ENCODE results near the gene ABCF2.

ABCF2 gene

DNA sequence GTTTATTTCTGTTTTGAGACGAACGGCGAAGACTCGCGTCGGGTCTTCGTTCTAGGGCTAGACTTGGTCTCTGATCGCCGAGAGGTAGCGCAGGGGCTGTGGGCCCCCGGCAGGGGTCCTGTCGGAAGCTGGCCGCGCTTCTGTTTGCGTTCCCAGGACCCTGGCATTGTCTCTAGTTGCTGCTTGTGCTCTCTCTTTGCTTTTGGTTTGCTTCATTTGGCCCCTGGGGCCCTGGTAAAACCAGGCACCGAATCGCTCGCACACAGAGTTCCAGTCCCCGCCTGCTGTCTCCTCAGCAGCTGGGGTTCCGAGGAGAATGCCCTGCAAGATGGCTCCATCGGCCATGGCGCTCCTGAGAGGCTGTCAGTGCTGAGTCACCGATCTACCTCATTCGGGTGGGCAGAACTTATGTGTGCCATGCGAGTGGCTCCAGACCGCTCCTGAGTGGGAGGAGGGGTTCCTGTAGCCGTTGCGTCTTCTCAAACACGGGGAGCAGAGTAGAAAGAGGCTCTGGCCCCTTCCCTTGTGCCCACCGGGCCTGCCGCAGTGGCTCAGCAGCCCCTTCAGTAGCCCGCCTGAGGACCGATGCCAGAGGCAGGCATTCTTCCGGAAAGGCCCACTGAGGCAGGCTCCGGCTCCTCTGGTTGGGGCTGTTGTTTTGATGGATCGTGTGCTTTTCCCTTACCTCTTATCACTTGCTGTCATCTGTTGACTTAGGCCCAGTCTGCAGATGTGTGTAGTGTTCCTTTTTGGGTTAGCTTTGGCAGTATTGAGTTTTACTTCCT is 6.1 kb upstream of the ABCF2 start:
- peak overlapping the region; percentile 100 for H3K4me3 Mint-ChIP-seq
- peak overlapping the region; percentile 98 for H3K27ac Mint-ChIP-seq
- H3K36me3 Mint-ChIP-seq, result peaks cover 24% of the 10 kb centered on the region
- H3K4me1 Mint-ChIP-seq, result peaks cover 37% of the 10 kb centered on the region
- peaks cover 19% of the 10 kb centered on the region for H3K27me3 Mint-ChIP-seq
- CTCF ChIA-PET, result interaction anchor here (0.8 to 4.3 kb wide), 4 partner anchors 11 to 270 kb away, joined by 3 to 39 read pairs (median 4); no protein-coding TSS in a partner anchor
- peak; percentile 78 for DNase-seq
- H3K9me3 Mint-ChIP-seq, result no peaks in the 10 kb centered on the region

DNA sequence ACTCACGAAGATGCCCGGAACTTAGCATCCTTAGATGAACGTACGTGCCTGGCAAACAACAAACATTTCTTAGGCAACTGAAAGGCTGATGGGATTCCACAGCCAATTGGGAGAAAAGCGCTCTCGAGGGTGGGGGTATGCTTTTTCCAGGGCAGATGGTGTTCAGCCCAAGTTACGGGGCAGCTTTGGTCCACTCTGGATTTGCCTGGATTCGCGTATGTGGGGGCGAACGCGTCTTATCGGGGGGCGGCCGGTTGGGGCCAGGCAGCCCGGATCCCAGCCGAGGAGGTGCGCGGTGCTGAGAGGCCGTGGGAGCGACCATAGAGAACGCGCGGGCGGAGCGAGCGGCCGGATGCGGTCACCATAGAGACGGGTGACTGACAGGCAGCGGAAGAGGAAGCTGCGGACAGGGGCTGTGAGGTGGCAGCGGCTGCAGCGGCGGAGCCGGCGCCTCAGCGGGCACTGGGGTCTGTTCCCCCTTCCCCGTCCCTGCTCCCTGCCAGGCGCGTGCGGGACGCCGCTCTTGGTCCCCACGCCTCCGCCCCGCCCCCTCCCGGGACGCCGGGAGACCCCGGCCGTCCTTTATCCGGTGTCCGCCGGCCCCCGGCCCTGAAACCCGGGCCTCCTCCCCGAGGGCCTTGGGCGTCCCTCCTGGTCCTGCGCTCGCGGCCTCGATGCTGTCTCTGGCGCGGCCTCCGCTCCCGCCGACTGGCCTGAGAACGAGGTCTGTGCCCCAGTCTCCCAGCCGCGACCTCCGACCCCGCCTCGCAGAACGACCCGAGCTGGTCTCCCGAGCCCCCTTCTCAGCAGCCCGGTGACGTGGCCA is 5.3 kb upstream of the ABCF2 start, which contains the start of gene CHPF2:
Gene CHPF2 (plus strand): TSS at position 393 of the 826 bp plus-strand sequence. CDS start 1,529 bp downstream, outside the sequence.
- H3K4me1 Mint-ChIP-seq, result peaks cover 44% of the 10 kb centered on the region
- CTCF ChIA-PET, result interaction anchor here (0.8 to 4.3 kb wide), 4 partner anchors 11 to 270 kb away, joined by 3 to 39 read pairs (median 4); no protein-coding TSS in a partner anchor
- H3K36me3 Mint-ChIP-seq, result peaks cover 24% of the 10 kb centered on the region
- H3K27me3 Mint-ChIP-seq, result peaks cover 19% of the 10 kb centered on the region
- H3K9me3 Mint-ChIP-seq, result no peaks in the 10 kb centered on the region
- H3K4me3 Mint-ChIP-seq, result peak within 1 kb of the TSS; percentile 100
- DNase-seq, result peak; percentile 95
- peak within 1 kb of the TSS; percentile 98 for H3K27ac Mint-ChIP-seq

- peaks cover 18% of the 10 kb centered on the region for H3K36me3 Mint-ChIP-seq
- peak overlapping the region; percentile 100 for H3K4me3 Mint-ChIP-seq
Measured at GRCh38 chr7:151231080-151231479, 4.1 kb upstream of the ABCF2 start.

GRCh38 chr7:151229249-151229648 is 2.2 kb upstream of the ABCF2 start:
- Mint-ChIP-seq H3K4me1 (peaks cover 59% of the 10 kb centered on the region), H3K27ac (no peak overlapping the region), H3K36me3 (peaks cover 23% of the 10 kb centered on the region), H3K9me3 (no peaks in the 10 kb centered on the region), H3K4me3 (no peak overlapping the region), H3K27me3 (peaks cover 19% of the 10 kb centered on the region)
- CTCF ChIA-PET, result interaction anchor here (2.9 kb wide), 1 partner anchor 15 kb away, joined by 16 read pairs; no protein-coding TSS in a partner anchor
- no peak for DNase-seq

More at GRCh38 chr7:151231080-151231479, 4.1 kb upstream of the ABCF2 start:
- DNase-seq, result no peak
- Mint-ChIP-seq H3K9me3 (no peaks in the 10 kb centered on the region), H3K4me1 (peaks cover 56% of the 10 kb centered on the region), H3K27ac (no peak overlapping the region), H3K27me3 (peaks cover 19% of the 10 kb centered on the region)
- CTCF ChIA-PET, result interaction anchor here (1.5 kb wide), 1 partner anchor 13 kb away, joined by 5 read pairs; no protein-coding TSS in a partner anchor

- Mint-ChIP-seq H3K4me3 (peak overlapping the region; percentile 97), H3K36me3 (peaks cover 26% of the 10 kb centered on the region)
- CTCF ChIA-PET, result interaction anchor here (0.9 to 2.9 kb wide), 3 partner anchors 11 to 59 kb away, joined by 3 to 16 read pairs (median 3); no protein-coding TSS in a partner anchor
Measured at GRCh38 chr7:151228024-151228866, 1.2 kb upstream of the ABCF2 start.

GRCh38 chr7:151226560-151226874 is 488 bp downstream of the ABCF2 start:
- CTCF ChIA-PET, result interaction anchor here (0.6 to 2.9 kb wide), 3 partner anchors 18 to 116 kb away, joined by 3 to 16 read pairs (median 3); no protein-coding TSS in a partner anchor
- no peak for DNase-seq
- H3K36me3 Mint-ChIP-seq, result peaks cover 32% of the 10 kb centered on the region
- H3K4me3 Mint-ChIP-seq, result peak overlapping the region; percentile 97
- H3K27ac Mint-ChIP-seq, result peak overlapping the region; percentile 89
- no peaks in the 10 kb centered on the region for H3K9me3 Mint-ChIP-seq
- peaks cover 11% of the 10 kb centered on the region for H3K27me3 Mint-ChIP-seq
- peaks cover 40% of the 10 kb centered on the region for H3K4me1 Mint-ChIP-seq

More at GRCh38 chr7:151228024-151228866, 1.2 kb upstream of the ABCF2 start:
- no peaks in the 10 kb centered on the region for H3K9me3 Mint-ChIP-seq
- H3K27ac Mint-ChIP-seq, result peak overlapping the region; percentile 89
- H3K27me3 Mint-ChIP-seq, result peaks cover 19% of the 10 kb centered on the region
- no peak for DNase-seq
- peaks cover 50% of the 10 kb centered on the region for H3K4me1 Mint-ChIP-seq

GRCh38 chr7:151225948-151226510 is 976 bp downstream of the ABCF2 start:
- Mint-ChIP-seq H3K4me3 (peak overlapping the region; percentile 97), H3K27ac (peak overlapping the region; percentile 89), H3K27me3 (peaks cover 11% of the 10 kb centered on the region), H3K36me3 (peaks cover 33% of the 10 kb centered on the region), H3K4me1 (peaks cover 35% of the 10 kb centered on the region), H3K9me3 (no peaks in the 10 kb centered on the region)
- CTCF ChIA-PET, result interaction anchor here (1.7 to 1.8 kb wide), 2 partner anchors 18 to 57 kb away, joined by 3 to 17 read pairs; no protein-coding TSS in a partner anchor
- no peak for DNase-seq

- Mint-ChIP-seq H3K27me3 (no peaks in the 10 kb centered on the region), H3K4me1 (peaks cover 35% of the 10 kb centered on the region), H3K27ac (no peak overlapping the region), H3K4me3 (no peak overlapping the region), H3K9me3 (no peaks in the 10 kb centered on the region), H3K36me3 (peaks cover 44% of the 10 kb centered on the region)
- CTCF ChIA-PET, result no interaction called here
- DNase-seq, result no peak
Measured at GRCh38 chr7:151223728-151224127, 3.3 kb downstream of the ABCF2 start.

GRCh38 chr7:151218170-151218569 is 8.8 kb downstream of the ABCF2 start:
- Mint-ChIP-seq H3K9me3 (no peaks in the 10 kb centered on the region), H3K27me3 (no peaks in the 10 kb centered on the region), H3K4me3 (no peak overlapping the region), H3K27ac (no peak overlapping the region), H3K36me3 (peaks cover 53% of the 10 kb centered on the region), H3K4me1 (no peaks in the 10 kb centered on the region)
- CTCF ChIA-PET, result interaction anchor here (1.0 kb wide), 1 partner anchor 55 kb away, joined by 4 read pairs; no protein-coding TSS in a partner anchor
- DNase-seq, result no peak

- Mint-ChIP-seq H3K4me3 (no peak overlapping the region), H3K27me3 (no peaks in the 10 kb centered on the region), H3K9me3 (no peaks in the 10 kb centered on the region), H3K36me3 (peaks cover 44% of the 10 kb centered on the region), H3K27ac (no peak overlapping the region), H3K4me1 (no peaks in the 10 kb centered on the region)
- DNase-seq, result no peak
- CTCF ChIA-PET, result interaction anchor here (1.5 kb wide), 1 partner anchor 29 kb away, joined by 3 read pairs; no protein-coding TSS in a partner anchor
Measured at GRCh38 chr7:151215396-151215795, 11.6 kb downstream of the ABCF2 start.

- Mint-ChIP-seq H3K4me1 (no peaks in the 10 kb centered on the region), H3K9me3 (no peaks in the 10 kb centered on the region), H3K36me3 (peaks cover 35% of the 10 kb centered on the region), H3K27me3 (peaks cover 2% of the 10 kb centered on the region), H3K27ac (no peak overlapping the region), H3K4me3 (no peak overlapping the region)
- CTCF ChIA-PET, result no interaction called here
- DNase-seq, result no peak
Measured at GRCh38 chr7:151213826-151214225, 13.2 kb downstream of the ABCF2 start.

DNA sequence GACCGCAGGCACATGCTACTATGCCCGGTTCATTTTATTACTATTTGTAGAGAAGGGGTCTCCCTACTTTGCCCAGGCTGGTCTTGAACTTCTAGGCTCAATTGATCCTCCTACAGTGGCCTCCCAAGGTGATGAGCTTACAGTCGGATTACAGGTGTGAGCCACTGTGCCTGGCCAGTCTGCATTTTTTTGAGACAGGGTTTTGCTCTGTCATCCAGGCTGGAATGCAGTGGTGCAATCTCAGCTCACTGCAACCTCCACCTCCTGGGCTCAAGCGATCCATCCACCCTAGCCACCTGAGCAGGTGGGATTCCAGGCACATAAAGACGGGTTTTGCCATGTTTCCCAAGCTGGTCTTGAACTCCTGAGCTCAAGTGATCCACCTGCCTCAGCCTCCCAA is 14.4 kb downstream of the ABCF2 start:
- H3K27ac Mint-ChIP-seq, result no peak overlapping the region
- H3K27me3 Mint-ChIP-seq, result peaks cover 3% of the 10 kb centered on the region
- H3K9me3 Mint-ChIP-seq, result no peaks in the 10 kb centered on the region
- peaks cover 23% of the 10 kb centered on the region for H3K36me3 Mint-ChIP-seq
- no peak overlapping the region for H3K4me3 Mint-ChIP-seq
- H3K4me1 Mint-ChIP-seq, result peaks cover 8% of the 10 kb centered on the region
- CTCF ChIA-PET, result interaction anchor here (1.3 kb wide), 1 partner anchor 32 kb away, joined by 5 read pairs; no protein-coding TSS in a partner anchor
- no peak for DNase-seq

DNA sequence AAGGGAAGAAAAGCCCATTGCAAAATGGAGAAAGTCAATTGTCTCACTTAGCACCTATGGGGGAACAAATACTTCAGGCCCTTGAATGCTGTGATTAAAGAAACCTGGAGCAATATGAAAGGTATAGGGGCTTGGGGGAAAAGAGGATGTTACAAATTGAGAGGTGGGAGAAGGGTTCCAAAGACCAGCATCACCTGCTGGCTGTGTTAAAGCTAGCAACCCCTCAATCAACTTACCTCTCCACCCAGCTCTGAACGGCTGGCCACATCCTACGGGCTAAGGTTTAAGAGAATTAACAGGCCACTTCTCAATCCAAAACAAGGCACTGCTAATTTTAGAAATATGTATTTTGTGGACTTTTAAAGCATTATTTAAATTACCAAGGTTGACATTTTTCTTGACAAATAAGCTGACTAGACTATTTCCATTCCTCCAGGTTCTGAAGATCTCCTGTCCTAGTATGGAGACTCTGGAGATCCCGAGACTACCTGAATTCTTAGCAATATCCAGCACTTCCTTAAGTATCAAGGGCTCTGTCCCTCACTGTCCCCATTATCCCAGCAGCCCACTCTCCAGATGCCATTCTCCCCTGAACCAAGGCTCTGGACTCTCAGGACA is 15.7 kb downstream of the ABCF2 start:
- H3K4me1 Mint-ChIP-seq, result peaks cover 21% of the 10 kb centered on the region
- no peak overlapping the region for H3K4me3 Mint-ChIP-seq
- CTCF ChIA-PET, result no interaction called here
- H3K36me3 Mint-ChIP-seq, result peaks cover 22% of the 10 kb centered on the region
- DNase-seq, result no peak
- peaks cover 3% of the 10 kb centered on the region for H3K27me3 Mint-ChIP-seq
- H3K27ac Mint-ChIP-seq, result no peak overlapping the region
- no peaks in the 10 kb centered on the region for H3K9me3 Mint-ChIP-seq

All from activated naive CD4-positive, alpha-beta T cell treated with anti-CD3 and anti-CD28 coated beads, Interleukin-2, amount 10 ng/mL, durations not matched to agents 7 days and 5 days (primary cell).